Fibroblast of gingiva (primary cell): ENCODE measurements around the gene SYNGR4.
"Not testable (repeated sequence)": the region's sequence is repeated elsewhere in the genome, so short reads cannot be mapped to it uniquely, and the experiment has no call there.

Experiments used
- DNase-seq: peaks from one replicate; pipeline ENCODE4 v3.0.0-alpha.2; 2011; ENCODE audit warnings: low read depth

The SYNGR4 gene, protein sequence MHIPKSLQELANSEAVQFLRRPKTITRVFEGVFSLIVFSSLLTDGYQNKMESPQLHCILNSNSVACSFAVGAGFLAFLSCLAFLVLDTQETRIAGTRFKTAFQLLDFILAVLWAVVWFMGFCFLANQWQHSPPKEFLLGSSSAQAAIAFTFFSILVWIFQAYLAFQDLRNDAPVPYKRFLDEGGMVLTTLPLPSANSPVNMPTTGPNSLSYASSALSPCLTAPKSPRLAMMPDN

DNA sequence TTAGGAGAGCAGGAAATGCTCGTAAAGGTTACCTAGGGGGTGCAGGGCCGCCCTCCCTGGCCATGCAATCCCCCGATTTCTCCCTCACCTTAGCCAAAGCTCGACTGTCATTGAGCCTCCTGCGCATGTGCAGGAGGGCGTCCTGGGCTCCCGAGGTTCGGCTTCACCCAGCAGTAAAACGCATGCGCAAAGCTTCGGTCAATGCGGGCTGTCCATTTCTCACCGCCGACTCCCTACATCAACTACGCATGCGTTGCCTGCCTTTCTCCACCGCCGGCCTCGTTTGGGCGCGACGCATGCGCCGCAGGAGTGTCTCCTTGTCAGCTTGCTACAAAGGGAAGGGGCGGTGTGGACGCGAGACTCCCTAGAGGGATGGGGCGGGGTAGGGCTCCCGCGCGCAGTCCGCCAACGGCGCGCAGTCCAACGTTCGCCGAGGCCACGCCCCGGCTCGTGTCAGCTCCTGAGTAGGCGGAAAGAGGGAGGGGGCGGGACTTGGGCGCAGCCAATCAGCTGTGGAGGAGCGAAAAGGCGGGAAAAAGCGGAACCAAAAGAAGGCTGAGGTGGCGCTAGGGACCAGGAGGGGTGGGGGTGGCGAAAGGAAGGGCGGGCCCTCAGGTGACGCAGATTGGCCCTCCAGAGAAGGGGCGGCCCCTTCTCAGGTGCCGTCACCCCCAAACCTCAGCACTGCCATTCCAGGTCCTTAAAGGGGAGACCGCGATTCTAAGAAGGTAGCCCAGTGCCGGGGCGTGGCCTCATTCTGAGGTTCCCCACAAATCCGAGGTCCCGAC is at the start of gene SYNGR4, which contains the start of gene TMEM143:
Gene SYNGR4, plus strand, starts transcription at position 558 of the 788 bp plus-strand sequence. CDS start 1,476 bp downstream, outside the sequence.
Gene TMEM143, minus strand, starts transcription at position 131 of the 788 bp plus-strand sequence. Its CDS starts 20 bp downstream, at position 111.
- peak; percentile 100 for DNase-seq

DNA sequence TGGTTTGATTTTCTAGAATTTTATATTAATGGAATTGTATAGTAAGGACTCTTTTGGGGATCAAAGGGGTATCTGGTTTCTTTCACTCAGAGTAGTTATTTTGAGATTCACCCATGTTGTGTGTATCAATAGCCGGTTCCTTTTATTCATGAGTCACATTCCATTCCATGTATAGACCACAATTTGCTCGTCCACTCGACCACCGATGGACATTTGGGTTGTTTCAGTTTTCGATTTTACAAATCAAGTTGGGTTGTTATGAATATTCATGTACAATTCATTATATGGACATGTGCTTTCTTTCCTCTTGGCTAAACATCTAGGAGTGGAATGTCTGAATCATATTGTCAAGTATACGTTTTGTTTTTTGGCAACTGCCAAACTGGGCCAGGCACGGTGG is 48.5 kb upstream of the SYNGR4 start:
- no peak for DNase-seq

DNA sequence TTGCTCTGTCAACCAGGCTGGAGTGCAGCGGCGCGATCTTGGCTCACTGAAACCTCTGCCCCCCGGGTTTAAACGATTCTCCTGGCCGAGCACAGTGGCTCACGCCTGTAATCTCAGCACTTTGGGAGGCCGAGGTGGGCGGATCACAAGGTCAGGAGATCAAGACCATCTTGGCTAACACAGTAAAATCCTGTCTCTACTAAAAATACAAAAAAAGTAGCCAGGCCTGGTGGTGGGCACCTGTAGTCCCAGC is 46.5 kb upstream of the SYNGR4 start:
- not testable (repeated sequence) for DNase-seq

DNA sequence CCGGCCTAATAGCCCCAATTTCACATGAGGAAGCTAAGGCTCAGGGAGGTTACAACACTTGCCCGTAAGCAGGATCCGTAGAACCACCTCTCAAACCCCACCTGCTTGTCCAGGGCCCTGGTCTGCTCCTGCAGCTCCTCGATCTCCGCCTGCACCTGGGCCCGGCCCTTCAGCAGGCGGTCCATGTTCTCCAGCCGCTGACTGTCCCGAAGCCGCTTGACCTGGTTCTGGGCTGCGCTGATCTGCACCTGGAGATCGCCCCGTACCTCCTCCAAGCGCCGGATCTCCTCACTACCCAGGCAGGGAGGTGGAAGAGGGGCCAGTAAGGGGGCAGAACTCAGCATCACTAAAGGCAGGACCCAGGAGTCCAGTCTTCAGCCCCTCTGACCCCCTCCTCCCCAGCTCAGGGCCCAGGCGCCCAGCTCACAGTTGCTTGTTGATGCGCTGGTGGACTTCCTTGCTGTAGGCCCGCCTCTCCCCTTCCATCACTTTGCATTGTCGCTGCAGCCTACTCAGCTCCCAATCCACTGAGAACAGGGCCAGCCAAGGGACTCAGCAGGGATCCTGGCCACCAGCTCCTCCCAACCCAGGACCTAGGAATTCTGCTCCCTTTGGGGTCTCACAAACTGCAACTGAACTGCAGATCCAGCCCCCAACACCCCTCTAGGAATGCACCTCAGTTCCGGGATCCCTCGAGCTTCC is 45.7 kb upstream of the SYNGR4 start:
- no peak for DNase-seq

DNA sequence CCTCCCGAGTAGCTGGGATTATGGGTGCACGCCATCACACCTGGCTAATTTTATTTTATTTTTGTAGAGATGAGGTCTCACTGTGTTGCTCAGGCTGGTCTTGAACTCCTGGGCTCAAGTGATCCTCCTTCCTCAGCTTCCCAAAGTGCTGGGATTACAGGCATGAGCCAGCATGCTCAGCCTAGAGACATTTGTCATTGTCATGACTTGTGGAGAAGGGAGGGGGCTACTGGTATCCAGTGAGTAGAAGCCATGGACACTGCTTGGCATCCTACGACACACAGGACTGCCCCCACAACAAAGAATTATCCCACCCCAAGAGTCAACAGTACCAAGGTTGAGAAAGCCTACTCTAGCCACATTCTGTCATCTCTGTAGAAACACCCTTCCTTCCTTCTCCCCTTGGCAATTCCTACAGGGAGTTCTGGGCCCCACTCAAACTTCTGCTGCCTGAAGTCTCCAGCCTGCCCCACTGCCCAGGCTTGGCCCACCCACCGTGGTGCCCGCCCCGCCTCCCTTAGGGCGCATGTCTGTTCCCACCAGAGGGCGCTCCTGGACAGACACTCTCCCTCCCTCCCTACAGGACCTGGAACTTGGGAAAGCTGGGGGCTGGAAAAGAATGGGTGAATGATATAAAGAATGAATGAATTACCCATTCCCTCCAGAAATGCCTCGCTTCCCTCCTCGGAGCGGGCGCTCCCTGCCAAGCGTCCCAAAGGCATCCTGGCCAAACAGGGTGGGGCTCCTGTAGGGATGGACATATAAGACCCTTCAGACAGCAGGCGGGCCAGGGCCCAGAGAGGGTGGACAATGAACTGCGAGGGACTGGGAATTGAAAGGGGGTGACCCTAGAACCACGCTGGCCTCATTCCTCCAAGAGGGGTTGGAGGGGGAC is 44.3 kb upstream of the SYNGR4 start:
- DNase-seq, result peak; percentile 68

DNA sequence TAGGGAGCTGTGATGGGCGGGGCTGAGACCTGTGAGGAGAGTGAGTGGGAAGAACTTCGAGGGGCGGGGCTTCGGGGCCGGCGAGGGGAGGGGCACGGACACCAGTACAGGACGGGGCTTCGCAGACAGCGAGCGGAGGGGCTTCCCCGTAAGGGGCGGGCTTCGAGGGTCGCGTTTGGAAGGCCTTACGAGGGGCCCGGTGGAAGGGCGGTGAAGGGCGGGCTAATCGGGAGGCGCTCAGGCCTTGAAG is 42.9 kb upstream of the SYNGR4 start:
- DNase-seq, result peak; percentile 77

DNA sequence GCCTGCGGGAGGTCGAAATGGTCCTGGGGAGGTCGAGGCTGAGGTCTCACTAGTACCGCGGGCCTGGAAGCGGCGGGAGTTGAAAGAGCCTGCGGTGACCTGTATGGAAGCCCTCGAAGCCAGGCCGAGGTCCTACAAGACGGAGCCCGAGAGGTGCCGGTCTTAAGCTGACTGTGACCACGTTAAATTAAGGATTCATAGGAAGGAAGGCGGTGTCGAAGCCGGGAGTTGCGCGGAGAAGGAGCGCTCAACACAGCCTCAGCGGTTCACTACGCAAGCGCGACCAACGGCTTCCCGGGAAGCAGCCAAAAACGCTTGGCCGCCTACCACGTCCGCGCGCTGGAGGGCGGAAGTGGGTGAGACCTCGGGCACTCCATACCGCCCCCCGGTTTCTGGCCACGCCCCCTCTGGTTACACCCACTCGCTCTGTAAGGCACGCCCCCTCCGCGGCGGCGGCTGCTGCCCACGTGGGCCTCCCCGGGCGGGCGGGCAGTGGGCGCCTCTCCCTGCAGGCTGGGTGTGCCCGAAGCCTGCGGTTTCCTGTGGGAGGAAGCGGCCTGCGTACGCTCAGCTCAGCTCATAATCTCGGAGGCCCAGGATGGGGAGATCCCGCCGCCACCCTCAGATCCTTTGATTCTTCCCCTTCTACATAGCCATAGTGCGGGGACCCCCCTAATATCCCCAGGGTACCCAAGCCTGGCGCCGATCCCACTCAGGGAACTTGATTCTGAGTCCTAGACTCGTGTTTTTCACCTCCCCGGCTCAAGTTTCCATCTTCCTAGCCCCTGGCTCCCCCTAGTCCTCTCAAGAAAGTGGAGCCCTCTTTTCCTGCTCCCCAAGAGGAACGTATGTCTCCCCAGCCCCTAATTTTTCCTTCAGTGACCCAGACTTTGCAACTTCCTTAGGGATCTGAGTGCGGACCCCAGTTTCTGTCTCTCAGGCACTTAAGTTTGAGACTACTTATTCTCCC is 42.3 kb upstream of the SYNGR4 start:
- peak; percentile 99 for DNase-seq

DNA sequence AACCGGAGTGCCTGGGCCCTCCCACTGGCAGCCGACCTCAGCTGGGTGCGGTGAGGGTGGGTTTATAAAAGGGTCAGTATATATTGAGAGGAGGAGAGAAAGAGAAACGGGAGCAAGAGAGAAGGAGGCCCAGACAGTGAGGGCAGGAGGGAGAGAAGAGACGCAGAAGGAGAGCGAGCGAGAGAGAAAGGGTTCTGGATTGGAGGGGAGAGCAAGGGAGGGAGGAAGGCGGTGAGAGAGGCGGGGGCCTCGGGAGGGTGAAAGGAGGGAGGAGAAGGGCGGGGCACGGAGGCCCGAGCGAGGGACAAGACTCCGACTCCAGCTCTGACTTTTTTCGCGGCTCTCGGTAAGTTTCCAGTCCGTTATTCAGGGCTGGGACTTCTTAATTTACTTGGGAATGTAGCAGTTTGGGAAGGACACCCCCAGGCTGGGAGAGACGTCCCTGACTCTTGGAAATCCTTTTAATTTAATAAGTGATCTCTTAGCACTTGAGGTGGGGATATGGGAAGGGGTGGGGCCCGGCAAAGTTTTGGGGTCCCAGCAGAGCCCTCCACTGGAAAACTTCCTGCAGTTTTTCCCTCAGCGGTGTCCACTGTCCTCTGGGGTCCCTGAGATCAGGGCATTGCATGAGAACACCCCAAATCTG is 38.8 kb upstream of the SYNGR4 start, which contains the start of gene EMP3:
Gene EMP3, plus strand, starts transcription at position 288 of the 646 bp plus-strand sequence. CDS start 1,293 bp downstream, outside the sequence.
- peak; percentile 93 for DNase-seq

DNA sequence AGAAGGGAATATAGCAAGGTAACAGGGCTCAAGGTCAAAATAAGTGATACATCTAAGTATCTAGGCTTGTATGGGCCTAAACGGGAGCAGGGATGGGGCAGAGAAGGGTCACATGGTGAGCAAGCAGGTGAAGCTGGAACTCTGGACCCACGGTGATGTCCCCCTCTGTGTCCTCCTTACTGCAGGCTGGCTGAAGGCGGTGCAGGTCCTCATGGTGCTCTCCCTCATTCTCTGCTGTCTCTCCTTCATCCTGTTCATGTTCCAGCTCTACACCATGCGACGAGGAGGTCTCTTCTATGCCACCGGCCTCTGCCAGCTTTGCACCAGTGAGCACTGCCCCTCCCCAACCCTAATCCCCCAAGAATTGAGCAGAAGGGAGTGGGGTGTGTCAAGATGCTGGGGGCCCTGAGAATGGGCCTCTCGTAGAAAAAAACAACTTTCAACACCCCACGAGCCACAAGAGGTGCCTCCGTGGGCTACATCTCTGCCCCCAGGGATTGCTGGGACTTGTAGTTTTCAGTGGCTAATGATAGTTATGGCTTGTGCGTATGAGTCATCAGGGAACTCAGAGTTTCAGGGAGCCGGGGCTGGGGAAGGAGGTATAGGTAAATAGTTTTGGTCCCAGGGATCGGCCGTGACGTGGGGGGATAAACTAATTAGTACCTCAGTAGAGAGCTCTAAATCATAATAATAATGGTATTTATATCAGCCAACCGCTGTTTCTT is 34.8 kb upstream of the SYNGR4 start:
- DNase-seq, result no peak

DNA sequence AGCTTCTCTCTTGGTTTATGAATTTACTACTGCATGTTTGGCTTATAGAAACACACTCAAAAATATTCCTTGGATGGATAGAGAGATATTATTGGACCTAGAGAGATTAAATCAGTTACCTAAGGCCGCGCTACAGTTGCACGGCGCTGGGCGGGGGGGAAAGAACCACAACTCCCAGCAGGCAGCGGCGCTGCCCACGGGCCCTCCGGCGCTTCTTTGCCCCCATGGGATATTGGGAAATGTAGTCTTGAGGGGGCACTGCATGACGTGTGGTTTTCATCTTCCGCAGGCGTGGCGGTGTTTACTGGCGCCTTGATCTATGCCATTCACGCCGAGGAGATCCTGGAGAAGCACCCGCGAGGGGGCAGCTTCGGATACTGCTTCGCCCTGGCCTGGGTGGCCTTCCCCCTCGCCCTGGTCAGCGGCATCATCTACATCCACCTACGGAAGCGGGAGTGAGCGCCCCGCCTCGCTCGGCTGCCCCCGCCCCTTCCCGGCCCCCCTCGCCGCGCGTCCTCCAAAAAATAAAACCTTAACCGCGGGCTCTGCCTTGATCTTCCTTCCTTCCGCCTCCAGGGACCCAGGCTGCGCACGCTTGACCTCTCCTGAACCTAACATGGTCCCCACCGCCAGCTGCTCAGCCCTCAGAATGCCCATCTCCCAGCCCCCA is 34.0 kb upstream of the SYNGR4 start:
- no peak for DNase-seq

DNA sequence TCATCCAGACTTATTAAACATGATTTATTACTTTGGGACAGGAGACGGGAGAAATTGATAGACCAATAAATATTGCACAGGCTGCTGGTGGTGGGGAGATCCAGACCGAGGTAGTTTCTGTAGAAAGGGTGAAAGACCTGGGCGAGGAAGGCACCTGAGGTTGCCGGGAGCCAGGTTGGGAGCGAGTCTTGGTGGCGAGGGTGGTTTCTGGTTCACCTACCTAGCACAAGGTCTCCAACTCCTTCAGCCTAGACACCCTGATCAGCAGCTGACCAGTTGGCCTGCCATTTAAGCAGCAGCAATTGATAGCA is 31.9 kb upstream of the SYNGR4 start:
- DNase-seq, result no peak

DNA sequence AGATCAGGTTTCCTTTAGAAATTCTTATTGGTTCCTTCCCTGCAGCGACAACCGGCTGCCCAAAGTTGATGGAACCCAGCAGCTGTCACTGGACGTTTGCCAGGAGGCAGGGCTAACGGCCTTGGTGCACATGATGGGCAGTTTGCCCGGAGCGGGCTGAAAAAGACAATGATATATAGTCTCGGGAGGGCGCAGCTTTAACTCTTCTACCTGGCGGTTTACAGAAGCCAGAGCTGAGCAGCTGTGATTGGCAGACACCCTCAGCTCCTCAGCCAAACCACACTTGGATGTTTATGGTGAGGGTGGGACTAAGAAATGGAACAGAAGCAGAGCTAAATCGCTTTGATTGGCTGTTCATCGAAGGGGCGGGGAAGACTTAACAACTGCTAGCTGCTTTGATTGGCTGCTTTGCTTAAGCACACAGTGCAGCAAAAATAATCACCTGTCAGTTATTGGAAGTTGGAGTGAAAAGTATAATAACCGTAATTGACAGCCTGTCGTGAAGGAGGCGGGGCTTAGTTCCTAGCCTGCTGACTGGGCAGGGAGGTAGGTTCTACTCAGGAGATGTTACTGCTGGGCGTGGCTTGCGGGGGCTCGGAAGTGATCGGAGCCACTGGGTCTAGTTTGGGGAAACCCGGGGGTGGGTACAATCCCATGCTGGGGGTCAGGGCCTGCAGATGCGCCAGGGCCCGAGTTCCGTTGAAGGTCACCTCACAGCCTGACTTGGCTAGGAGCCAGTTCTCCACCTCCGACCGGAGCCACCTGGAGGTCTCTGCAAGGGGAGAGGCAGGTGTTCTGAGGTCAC is 31.3 kb upstream of the SYNGR4 start:
- DNase-seq, result peak; percentile 94

DNA sequence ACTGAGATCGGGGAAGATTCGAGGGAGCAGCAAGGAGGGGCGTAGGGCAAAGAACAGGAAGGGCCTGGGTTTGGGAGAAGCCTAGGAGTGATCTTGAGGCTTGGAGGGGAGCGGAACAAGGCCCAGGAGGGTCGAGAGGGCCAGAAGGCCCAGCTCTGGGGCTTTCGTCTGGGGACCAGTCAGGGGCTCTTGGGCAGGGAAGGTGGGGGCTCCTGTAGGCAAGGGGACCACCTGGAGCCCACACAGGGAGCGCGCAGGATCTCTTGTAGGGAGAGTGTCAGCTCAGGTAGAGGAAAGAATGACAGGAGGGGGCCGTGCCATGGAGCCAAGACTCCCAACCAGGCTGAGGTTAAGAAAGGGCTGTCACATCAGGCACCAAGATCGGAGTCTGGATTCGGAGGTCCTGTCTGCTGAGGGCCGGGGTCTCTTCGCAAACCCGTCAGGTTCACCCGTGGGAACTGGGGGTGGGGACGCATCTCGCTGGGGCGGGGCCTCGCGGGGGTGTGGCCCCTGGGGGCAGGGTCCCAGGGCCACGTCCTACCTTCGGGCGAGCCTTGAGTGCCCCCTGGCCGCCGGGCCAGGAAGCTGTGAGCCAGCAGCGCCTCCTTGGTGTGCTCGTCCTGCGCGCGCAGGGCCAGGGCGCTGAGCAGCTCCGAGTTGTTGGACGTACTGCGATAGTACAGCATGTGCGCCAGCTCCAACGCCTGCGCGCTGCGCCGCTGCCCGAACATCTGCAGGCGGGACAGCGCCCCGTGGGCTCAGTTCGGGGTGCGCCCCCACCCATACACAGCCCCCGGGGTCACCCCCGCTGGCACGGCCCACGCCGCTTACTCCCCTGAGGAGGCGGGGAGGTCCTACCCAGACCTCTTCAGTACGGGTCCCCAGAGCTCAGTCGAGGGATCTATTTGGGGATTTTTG is 30.4 kb upstream of the SYNGR4 start:
- DNase-seq, result peak; percentile 91

DNA sequence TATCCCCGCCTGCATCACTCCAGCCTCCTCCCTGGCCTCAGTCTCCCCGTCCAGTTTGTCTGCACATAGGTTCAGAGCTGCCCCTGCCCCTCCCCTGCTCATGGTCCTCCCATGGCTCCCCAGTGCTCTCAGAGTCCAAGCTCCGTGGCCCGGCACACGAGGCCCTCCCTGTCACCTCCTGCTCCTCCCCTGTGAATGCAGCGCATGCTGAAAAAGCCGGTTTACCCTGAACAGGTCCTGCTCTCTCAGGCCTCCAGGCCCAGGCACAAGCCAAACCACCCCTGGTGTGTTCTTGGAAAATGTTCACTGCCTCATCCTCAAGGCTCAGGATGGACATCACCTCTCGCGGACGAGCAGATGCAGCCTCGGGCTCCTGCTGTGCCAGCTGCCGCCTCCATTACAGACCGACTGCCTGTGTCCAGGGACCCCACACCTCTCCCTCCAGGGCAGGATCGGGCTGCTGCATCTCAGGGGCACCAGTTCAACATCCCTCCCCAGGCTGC is 25.9 kb upstream of the SYNGR4 start:
- DNase-seq, result no peak

DNA sequence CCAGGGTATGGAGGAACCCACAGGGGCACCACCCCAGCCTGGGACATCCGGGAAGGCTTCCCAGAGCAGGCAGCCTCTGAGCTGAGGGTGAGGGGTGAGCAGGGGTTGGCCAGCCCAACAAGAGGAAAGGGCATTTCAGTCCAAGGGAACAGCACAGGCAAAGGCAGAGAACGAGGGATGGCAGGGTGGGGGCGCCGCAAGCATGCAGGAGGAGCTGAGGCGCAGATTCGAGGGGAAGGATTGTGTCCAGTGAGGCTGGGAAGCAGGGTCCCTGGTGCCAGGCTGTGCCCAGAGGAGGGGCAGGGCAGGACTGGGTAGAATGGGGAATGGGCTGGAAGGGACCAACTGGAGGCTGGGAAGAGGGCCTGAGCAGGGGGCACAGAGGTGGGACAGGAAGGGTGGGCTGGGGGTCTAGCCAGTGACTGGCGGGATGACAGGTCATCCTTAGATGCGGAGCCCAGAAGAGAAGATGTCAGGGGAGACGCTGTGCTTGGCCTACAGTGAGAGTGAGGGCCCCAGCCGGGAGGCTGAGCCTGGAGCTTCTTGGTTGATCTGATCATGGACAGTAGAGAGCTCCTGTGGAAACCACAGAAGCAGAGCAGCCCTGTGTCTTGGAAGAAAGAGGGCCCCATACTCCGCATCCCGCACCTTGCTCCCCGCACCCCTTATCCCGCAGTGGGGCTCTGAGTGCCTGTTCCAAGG is 25.2 kb upstream of the SYNGR4 start:
- DNase-seq, result no peak

DNA sequence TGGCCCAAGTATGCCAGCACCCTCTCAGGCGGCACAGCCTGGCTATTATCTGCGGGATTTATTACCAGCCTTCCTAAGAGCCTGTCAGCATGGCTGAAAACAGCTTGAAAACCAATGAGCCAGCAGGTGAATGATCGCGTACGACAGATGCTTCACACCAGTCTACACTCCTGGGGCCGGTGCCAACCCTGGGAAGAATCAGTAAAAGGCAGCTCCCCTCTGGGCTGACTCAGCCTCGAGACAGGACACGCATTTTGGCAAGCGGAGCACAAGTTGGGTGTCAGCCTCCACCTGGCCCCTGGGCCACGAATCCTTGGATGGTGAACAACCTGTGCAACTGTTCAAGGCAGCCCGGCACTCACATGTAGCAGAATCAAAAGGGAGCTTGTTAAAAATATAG is 23.2 kb upstream of the SYNGR4 start:
- no peak for DNase-seq
